Measurements from ENCODE around the gene DLG2.

DNA sequence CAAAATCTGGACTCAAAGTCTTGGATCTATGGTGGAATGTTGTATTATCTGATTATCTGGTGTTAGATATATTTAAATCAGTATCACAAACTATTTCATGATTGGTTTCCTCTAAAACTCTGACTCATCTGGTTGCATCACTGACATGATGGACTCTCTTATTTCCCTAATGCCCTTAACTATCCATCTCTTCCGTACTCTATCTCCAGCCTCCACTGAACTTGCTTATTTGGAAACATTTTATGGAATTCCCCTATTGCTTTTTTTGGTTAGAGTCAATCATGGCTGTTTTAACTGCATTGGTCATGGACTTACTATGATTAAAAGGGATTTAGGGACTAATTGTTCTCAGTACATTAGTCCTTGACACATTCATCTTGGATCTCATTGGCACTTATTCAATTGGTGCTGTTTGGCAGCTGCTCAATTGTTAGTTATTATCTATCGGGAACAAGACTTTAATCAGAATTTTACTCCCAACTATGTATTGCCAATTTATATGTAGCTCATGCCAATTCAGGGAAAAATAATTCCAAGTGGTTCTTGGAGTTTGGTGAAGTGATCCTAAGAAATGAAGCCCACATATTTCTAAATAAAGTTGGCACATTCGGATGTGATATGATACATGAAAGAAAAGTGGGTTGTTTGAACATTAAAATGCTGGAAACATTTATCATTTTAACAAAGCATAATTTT, 1399.0 kb downstream of the DLG2 start:
- TF ChIP-seq EZH2 (optimal IDR thresholded peaks at IDR 0.05; ENCODE audit: low read depth, low read length) (no peak), EZH2phosphoT487 (IDR thresholded peaks at IDR 0.05; ENCODE audit: low read length) (no peak)
- TF ChIP-seq, protein P1, sequence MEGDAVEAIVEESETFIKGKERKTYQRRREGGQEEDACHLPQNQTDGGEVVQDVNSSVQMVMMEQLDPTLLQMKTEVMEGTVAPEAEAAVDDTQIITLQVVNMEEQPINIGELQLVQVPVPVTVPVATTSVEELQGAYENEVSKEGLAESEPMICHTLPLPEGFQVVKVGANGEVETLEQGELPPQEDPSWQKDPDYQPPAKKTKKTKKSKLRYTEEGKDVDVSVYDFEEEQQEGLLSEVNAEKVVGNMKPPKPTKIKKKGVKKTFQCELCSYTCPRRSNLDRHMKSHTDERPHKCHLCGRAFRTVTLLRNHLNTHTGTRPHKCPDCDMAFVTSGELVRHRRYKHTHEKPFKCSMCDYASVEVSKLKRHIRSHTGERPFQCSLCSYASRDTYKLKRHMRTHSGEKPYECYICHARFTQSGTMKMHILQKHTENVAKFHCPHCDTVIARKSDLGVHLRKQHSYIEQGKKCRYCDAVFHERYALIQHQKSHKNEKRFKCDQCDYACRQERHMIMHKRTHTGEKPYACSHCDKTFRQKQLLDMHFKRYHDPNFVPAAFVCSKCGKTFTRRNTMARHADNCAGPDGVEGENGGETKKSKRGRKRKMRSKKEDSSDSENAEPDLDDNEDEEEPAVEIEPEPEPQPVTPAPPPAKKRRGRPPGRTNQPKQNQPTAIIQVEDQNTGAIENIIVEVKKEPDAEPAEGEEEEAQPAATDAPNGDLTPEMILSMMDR (IDR thresholded peaks at IDR 0.05; ENCODE audit: low read length): no peak

Measured in MM.1S (cell line).